ENCODE data around the gene VPS41. TPM values are rescaled to one million over a fixed set of nuclear protein-coding genes. Genes with fewer than 3 reads are reported as not detected.

VPS41 gene
- total and polyA plus RNA-seq, 10 of the 15 experiments (the other 5 are each of a cell fraction or from before 2014, with no cell fraction given), result 15.3 to 63.2 (median 47.0) TPM

DNA sequence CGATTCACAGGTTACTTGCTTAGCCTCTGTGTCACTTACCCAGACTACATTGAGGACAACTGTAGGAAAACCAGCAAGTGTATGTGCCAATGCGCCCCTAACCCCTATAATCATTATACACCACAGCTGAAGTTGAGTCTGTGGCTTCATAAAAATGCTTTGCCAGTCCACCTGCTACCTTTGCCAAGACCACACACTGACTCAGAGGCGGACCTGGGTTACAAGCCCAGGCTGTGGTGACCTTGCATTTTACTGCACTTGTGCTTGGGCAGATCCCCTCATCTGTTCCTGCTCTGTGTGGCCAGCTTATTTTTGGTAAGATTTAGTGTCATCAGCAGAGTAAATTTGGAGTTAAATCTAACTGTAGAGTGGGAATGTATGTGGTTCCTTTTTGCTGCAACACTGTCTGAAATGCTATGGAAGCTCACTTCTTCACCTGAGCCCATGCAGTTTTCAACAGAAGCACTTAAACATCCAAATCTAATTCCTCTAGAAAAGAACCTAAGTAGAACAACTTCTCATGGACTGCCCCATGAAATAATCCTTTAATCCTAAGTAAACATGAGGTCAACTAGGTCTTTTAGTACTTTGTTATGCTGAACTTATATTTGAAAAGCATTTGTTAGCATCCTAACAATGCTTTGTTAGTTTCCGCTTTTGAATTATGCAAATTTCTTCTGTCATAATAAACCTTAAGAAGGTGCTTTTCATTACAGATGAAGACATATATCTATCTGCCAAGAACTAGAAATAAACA lies 181.6 kb downstream of the VPS41 start:
- H3K4me1 ChIP-seq (ENCODE audit: control insufficient read depth, insufficient read depth, low read length), result no peaks in the 10 kb centered on the region
- BruUV-seq (replicated peaks), result no TSS peak
- no peak overlapping the region for H3K27ac ChIP-seq (ENCODE audit: control insufficient read depth, insufficient read depth)
- ChIA-PET POLR2A (no interaction called here), RAD21 (ENCODE audit: unreplicated experiment) (no interaction called here), SMC1A (ENCODE audit: uncharacterized antibody, unreplicated experiment) (no interaction called here), CTCF (interaction anchor here (0.8 kb wide), 1 partner anchor 37 kb away, joined by 4 read pairs; no protein-coding TSS in a partner anchor)
- no peaks in the 10 kb centered on the region for H4K20me1 ChIP-seq (ENCODE audit: control insufficient read depth, insufficient read depth)
- no peak overlapping the region for H2AFZ ChIP-seq (ENCODE audit: control insufficient read depth, low read depth, low read length)
- no peaks in the 10 kb centered on the region for H3K9me3 ChIP-seq (replicated peaks; ENCODE audit: control insufficient read depth, insufficient read depth, low read length)
- H3K36me3 ChIP-seq (ENCODE audit: control insufficient read depth in 2 of 2, insufficient read depth in 2 of 2, low read length in 1 of 2), result peaks cover 1 to 13% of the 10 kb centered on the region in 2 experiments; a peak in 2 of 4 replicates
- ATAC-seq (no peak), DNase-seq (ENCODE audit: low read depth, low spot score) (no peak), FAIRE-seq (no peak)
- no peak overlapping the region for H3K9ac ChIP-seq (ENCODE audit: control insufficient read depth, insufficient read depth, low read length)
- H3K79me2 ChIP-seq (ENCODE audit: control insufficient read depth, insufficient read depth, low read length), result no peaks in the 10 kb centered on the region
- intact Hi-C loops (cut with micrococcal nuclease; ENCODE audit: unreplicated experiment) (loop anchor here (10.0 kb wide), 1 partner anchor 333 kb away; no protein-coding TSS in a partner anchor), in situ Hi-C loops (cut with MboI) (no loop called here)
- TF ChIP-seq JUND (IDR thresholded peaks at IDR 0.05; ENCODE audit: low read depth, low read length), result no peak
- TF ChIP-seq ZNF274 (IDR thresholded peaks at IDR 0.05; ENCODE audit: insufficient read depth, insufficient read length), result no peak
- no peak for TF ChIP-seq CEBPZ (IDR thresholded peaks at IDR 0.05; ENCODE audit: low read depth, low read length)
- TF ChIP-seq, protein P1, sequence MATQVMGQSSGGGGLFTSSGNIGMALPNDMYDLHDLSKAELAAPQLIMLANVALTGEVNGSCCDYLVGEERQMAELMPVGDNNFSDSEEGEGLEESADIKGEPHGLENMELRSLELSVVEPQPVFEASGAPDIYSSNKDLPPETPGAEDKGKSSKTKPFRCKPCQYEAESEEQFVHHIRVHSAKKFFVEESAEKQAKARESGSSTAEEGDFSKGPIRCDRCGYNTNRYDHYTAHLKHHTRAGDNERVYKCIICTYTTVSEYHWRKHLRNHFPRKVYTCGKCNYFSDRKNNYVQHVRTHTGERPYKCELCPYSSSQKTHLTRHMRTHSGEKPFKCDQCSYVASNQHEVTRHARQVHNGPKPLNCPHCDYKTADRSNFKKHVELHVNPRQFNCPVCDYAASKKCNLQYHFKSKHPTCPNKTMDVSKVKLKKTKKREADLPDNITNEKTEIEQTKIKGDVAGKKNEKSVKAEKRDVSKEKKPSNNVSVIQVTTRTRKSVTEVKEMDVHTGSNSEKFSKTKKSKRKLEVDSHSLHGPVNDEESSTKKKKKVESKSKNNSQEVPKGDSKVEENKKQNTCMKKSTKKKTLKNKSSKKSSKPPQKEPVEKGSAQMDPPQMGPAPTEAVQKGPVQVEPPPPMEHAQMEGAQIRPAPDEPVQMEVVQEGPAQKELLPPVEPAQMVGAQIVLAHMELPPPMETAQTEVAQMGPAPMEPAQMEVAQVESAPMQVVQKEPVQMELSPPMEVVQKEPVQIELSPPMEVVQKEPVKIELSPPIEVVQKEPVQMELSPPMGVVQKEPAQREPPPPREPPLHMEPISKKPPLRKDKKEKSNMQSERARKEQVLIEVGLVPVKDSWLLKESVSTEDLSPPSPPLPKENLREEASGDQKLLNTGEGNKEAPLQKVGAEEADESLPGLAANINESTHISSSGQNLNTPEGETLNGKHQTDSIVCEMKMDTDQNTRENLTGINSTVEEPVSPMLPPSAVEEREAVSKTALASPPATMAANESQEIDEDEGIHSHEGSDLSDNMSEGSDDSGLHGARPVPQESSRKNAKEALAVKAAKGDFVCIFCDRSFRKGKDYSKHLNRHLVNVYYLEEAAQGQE (IDR thresholded peaks at IDR 0.05; ENCODE audit: low read depth, low read length), result no peak
- TF ChIP-seq, protein P2, sequence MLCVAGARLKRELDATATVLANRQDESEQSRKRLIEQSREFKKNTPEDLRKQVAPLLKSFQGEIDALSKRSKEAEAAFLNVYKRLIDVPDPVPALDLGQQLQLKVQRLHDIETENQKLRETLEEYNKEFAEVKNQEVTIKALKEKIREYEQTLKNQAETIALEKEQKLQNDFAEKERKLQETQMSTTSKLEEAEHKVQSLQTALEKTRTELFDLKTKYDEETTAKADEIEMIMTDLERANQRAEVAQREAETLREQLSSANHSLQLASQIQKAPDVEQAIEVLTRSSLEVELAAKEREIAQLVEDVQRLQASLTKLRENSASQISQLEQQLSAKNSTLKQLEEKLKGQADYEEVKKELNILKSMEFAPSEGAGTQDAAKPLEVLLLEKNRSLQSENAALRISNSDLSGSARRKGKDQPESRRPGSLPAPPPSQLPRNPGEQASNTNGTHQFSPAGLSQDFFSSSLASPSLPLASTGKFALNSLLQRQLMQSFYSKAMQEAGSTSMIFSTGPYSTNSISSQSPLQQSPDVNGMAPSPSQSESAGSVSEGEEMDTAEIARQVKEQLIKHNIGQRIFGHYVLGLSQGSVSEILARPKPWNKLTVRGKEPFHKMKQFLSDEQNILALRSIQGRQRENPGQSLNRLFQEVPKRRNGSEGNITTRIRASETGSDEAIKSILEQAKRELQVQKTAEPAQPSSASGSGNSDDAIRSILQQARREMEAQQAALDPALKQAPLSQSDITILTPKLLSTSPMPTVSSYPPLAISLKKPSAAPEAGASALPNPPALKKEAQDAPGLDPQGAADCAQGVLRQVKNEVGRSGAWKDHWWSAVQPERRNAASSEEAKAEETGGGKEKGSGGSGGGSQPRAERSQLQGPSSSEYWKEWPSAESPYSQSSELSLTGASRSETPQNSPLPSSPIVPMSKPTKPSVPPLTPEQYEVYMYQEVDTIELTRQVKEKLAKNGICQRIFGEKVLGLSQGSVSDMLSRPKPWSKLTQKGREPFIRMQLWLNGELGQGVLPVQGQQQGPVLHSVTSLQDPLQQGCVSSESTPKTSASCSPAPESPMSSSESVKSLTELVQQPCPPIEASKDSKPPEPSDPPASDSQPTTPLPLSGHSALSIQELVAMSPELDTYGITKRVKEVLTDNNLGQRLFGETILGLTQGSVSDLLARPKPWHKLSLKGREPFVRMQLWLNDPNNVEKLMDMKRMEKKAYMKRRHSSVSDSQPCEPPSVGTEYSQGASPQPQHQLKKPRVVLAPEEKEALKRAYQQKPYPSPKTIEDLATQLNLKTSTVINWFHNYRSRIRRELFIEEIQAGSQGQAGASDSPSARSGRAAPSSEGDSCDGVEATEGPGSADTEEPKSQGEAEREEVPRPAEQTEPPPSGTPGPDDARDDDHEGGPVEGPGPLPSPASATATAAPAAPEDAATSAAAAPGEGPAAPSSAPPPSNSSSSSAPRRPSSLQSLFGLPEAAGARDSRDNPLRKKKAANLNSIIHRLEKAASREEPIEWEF (IDR thresholded peaks at IDR 0.05; ENCODE audit: insufficient replicate concordance, low read depth, low read length), result no peak
- TF ChIP-seq RAD21 (IDR thresholded peaks at IDR 0.05; ENCODE audit: insufficient read depth, low read depth, low read length), result no peak
- no peaks in the 10 kb centered on the region for H3K27me3 ChIP-seq (replicated peaks in 1 of 2; ENCODE audit: control insufficient read depth in 2 of 2, insufficient read depth in 2 of 2, low read length in 1 of 2)
- H3K4me2 ChIP-seq (ENCODE audit: control insufficient read depth, insufficient read depth), result no peak overlapping the region
- WGBS (ENCODE audit: insufficient coverage, insufficient replicate concordance, low lambda C conversion rate, missing lambda C conversion rate), result 94% methylated on average over 4 of the region's 4 CpGs
- no peak overlapping the region for H3K4me3 ChIP-seq
